Loucy (cell line): ENCODE results near the gene COMMD10.
"Not testable (repeated sequence)": the region's sequence is repeated elsewhere in the genome, so short reads cannot be mapped to it uniquely, and the experiment has no call there.

Source experiments
- H2AFZ ChIP-seq: fragments of 200-600 bp; sonication (generic); 2 replicates; pipeline ENCODE4 v1.6.0; 2016; ENCODE audit warnings: antibody characterized with exemption, mild to moderate bottlenecking, low read length, moderate library complexity
- H3F3A ChIP-seq: fragments of 200-600 bp; 2 replicates; pipeline ENCODE4 v1.6.0; 2016; ENCODE audit warnings: antibody characterized with exemption, low read depth, mild to moderate bottlenecking
- H3K27me3 ChIP-seq: fragments of 200-600 bp; sonication (generic); 2 replicates; pipeline ENCODE4 v1.6.1; 2014; ENCODE audit warnings: low read length, mild to moderate bottlenecking; ENCODE audit not compliant: insufficient read depth, poor library complexity, severe bottlenecking
- H3K36me3 ChIP-seq: fragments of 200-600 bp; sonication (generic); 2 replicates; pipeline ENCODE4 v1.6.1; 2016; ENCODE audit warnings: low read length; ENCODE audit not compliant: insufficient read depth
- H3K4me1 ChIP-seq: fragments of 200-600 bp; sonication (generic); 2 replicates; pipeline ENCODE4 v1.5.1; 2014; ENCODE audit warnings: low read length, mild to moderate bottlenecking; ENCODE audit not compliant: insufficient read depth, poor library complexity, severe bottlenecking
- H3K4me2 ChIP-seq: fragments of 200-600 bp; sonication (generic); 2 replicates; pipeline ENCODE4 v1.6.0; 2014; ENCODE audit warnings: antibody characterized with exemption, low read length, low read depth, mild to moderate bottlenecking; ENCODE audit not compliant: poor library complexity, severe bottlenecking
- H3K4me3 ChIP-seq: fragments of 200-600 bp; sonication (generic); 2 replicates; pipeline ENCODE4 v1.5.1; 2014; ENCODE audit warnings: low read length, mild to moderate bottlenecking, mixed read lengths; ENCODE audit not compliant: poor library complexity, severe bottlenecking
- H3K79me2 ChIP-seq: fragments of 200-600 bp; sonication (generic); 2 replicates; pipeline ENCODE4 v1.6.1; 2014; ENCODE audit warnings: low read length; ENCODE audit not compliant: insufficient read depth
- H3K9ac ChIP-seq: fragments of 200-600 bp; sonication (generic); 2 replicates; pipeline ENCODE4 v1.6.0; 2014; ENCODE audit warnings: mild to moderate bottlenecking, low read depth, low read length, moderate library complexity; ENCODE audit not compliant: poor library complexity, severe bottlenecking
- H3K9me2 ChIP-seq: fragments of 200-600 bp; sonication (generic); replicated peaks from 2 replicates; pipeline ENCODE4 v1.6.1; 2016; ENCODE audit warnings: low read depth, low read length, mixed read lengths
- H3K9me3 ChIP-seq: fragments of 200-600 bp; sonication (generic); 2 replicates; pipeline ENCODE4 v1.6.1; 2014; ENCODE audit warnings: mild to moderate bottlenecking, antibody characterized with exemption, low read length, low read depth; ENCODE audit not compliant: insufficient read depth
- H4K20me1 ChIP-seq: fragments of 200-600 bp; sonication (generic); 2 replicates; pipeline ENCODE4 v1.6.0; 2014; ENCODE audit warnings: antibody characterized with exemption, low read length, mild to moderate bottlenecking; ENCODE audit not compliant: insufficient read depth, poor library complexity, severe bottlenecking
- EZH2phosphoT487 ChIP-seq: fragments of 200-600 bp; IDR thresholded peaks from 2 replicates; pipeline ENCODE4 v1.6.1; 2018; ENCODE audit warnings: antibody characterized with exemption, mild to moderate bottlenecking, moderate library complexity, borderline replicate concordance
- TF ChIP-seq, protein P1 (sequence below): fragments of 200-600 bp; sonication (generic); conservative IDR thresholded peaks from 2 replicates; pipeline ENCODE4 v1.5.1; 2014; ENCODE audit warnings: mild to moderate bottlenecking, antibody characterized with exemption, low read length

Gene COMMD10

GRCh38 chr5:116078199-116078598 is 6.6 kb upstream of the COMMD10 start:
- no peaks in the 10 kb centered on the region for H3K79me2 ChIP-seq
- no peaks in the 10 kb centered on the region for H3K9me2 ChIP-seq
- no peak overlapping the region for H3K9ac ChIP-seq
- no peak overlapping the region for H3K4me3 ChIP-seq
- H2AFZ ChIP-seq = no peak overlapping the region
- H3K4me1 ChIP-seq = peaks cover 14% of the 10 kb centered on the region
- H3K27me3 ChIP-seq = no peaks in the 10 kb centered on the region
- H3F3A ChIP-seq = no peaks in the 10 kb centered on the region
- no peak overlapping the region for H3K4me2 ChIP-seq
- no peaks in the 10 kb centered on the region for H3K36me3 ChIP-seq
- no peak for TF ChIP-seq EZH2phosphoT487
- TF ChIP-seq, protein P1, sequence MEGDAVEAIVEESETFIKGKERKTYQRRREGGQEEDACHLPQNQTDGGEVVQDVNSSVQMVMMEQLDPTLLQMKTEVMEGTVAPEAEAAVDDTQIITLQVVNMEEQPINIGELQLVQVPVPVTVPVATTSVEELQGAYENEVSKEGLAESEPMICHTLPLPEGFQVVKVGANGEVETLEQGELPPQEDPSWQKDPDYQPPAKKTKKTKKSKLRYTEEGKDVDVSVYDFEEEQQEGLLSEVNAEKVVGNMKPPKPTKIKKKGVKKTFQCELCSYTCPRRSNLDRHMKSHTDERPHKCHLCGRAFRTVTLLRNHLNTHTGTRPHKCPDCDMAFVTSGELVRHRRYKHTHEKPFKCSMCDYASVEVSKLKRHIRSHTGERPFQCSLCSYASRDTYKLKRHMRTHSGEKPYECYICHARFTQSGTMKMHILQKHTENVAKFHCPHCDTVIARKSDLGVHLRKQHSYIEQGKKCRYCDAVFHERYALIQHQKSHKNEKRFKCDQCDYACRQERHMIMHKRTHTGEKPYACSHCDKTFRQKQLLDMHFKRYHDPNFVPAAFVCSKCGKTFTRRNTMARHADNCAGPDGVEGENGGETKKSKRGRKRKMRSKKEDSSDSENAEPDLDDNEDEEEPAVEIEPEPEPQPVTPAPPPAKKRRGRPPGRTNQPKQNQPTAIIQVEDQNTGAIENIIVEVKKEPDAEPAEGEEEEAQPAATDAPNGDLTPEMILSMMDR = no peak
- no peaks in the 10 kb centered on the region for H3K9me3 ChIP-seq
- no peaks in the 10 kb centered on the region for H4K20me1 ChIP-seq

DNA sequence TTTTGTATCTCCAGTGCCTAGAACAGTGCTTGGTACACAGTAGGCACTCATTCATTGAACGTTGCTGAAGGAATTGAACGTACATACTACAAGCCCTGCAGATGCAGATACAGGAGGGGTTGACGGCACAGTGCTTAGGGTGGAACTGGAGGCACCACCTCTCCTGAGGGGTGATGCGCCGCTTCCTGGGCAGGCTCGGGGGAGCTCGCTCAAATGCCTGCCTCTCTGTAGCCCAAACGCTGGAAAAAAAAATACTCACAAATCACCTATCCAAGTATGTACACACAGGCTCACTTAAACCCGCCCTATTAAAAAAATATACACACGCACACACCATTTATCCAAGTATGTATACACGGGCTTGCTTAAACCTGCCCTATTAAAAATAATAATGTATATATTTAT is 536 bp upstream of the COMMD10 start:
- Histone ChIP-seq H3K36me3 (no peaks in the 10 kb centered on the region), H3F3A (no peaks in the 10 kb centered on the region), H3K4me2 (peak overlapping the region; percentile 99), H3K27me3 (no peaks in the 10 kb centered on the region), H3K79me2 (peaks cover 29% of the 10 kb centered on the region), H3K4me3 (peak overlapping the region; percentile 84), H3K9ac (peak overlapping the region; percentile 88), H3K9me3 (no peaks in the 10 kb centered on the region), H3K9me2 (no peaks in the 10 kb centered on the region), H3K4me1 (peaks cover 24% of the 10 kb centered on the region), H4K20me1 (no peaks in the 10 kb centered on the region), H2AFZ (peak overlapping the region; percentile 75; the same call in 1 of the 2 replicates)
- TF ChIP-seq EZH2phosphoT487 = no peak
- TF ChIP-seq, protein P1 = no peak

DNA sequence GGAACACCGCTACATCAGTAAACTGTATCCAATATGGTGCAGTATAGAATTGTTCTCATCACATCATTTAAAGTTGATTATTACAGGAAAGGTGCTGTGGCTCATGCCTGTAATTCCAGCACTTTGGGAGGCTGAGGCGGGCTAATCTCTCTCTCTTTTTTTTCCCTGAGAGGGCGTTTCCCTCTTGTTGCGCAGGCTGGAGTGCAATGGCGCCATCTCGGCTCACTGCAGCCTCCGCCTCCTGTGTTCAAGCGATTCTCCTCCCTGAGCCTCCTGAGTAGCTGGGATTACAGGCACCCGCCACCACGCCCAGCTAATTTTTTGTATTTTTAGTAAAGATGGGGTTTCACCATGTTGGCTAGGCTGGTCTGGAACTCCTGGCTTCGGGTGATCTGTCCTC is 1.5 kb downstream of the COMMD10 start:
- not testable (repeated sequence) for H3K9me3 ChIP-seq, H3K9me2 ChIP-seq, H3K9ac ChIP-seq, H3K36me3 ChIP-seq, H3K27me3 ChIP-seq, H2AFZ ChIP-seq, H4K20me1 ChIP-seq, H3F3A ChIP-seq
- Histone ChIP-seq H3K4me3 (peak overlapping the region; percentile 84), H3K4me2 (peak overlapping the region; percentile 85), H3K79me2 (peaks cover 29% of the 10 kb centered on the region), H3K4me1 (peaks cover 24% of the 10 kb centered on the region)

- no peaks in the 10 kb centered on the region for H3F3A ChIP-seq
- H3K4me1 ChIP-seq = peaks cover 24% of the 10 kb centered on the region
- no peak overlapping the region for H3K9ac ChIP-seq
- H3K36me3 ChIP-seq = peaks cover 8% of the 10 kb centered on the region; the same call in 1 of the 2 replicates
- TF ChIP-seq, protein P1 = no peak
- no peak for TF ChIP-seq EZH2phosphoT487
- H2AFZ ChIP-seq = no peak overlapping the region
- no peak overlapping the region for H3K4me3 ChIP-seq
- no peaks in the 10 kb centered on the region for H3K9me3 ChIP-seq
- peaks cover 29% of the 10 kb centered on the region for H3K79me2 ChIP-seq
- peak overlapping the region; percentile 44 for H3K4me2 ChIP-seq
- H3K27me3 ChIP-seq = no peaks in the 10 kb centered on the region
- H3K9me2 ChIP-seq = no peaks in the 10 kb centered on the region
- H4K20me1 ChIP-seq = no peaks in the 10 kb centered on the region
Measured at GRCh38 chr5:116088062-116088461, 3.2 kb downstream of the COMMD10 start.
